ENCODE measurements around the gene HACE1. TPM values are rescaled to one million over a fixed set of nuclear protein-coding genes. Genes with fewer than 3 reads are reported as not detected.
A peak's percentile ranks its signal among the peaks of the same experiment; 100 is the strongest.

Gene HACE1
- total RNA-seq, 1 experiment from 2014 or later: 17.4 TPM

GRCh38 chr6:104682722-104683643 lies 176.7 kb downstream of the HACE1 start:
- H3K27me3 ChIP-seq (replicated peaks): no peaks in the 10 kb centered on the region
- H3K9me3 ChIP-seq (replicated peaks): no peaks in the 10 kb centered on the region
- peaks cover 4% of the 10 kb centered on the region; the same call in 1 of the 2 replicates for H3K4me1 ChIP-seq (replicated peaks)
- DNase-seq (ENCODE audit: low read depth in 1 of 2, low spot score in 2 of 2): peak; percentile 50 to 62
- no peaks in the 10 kb centered on the region for H3K36me3 ChIP-seq
- H3K27ac ChIP-seq: no peak overlapping the region
- no peak overlapping the region for H3K4me3 ChIP-seq

DNA sequence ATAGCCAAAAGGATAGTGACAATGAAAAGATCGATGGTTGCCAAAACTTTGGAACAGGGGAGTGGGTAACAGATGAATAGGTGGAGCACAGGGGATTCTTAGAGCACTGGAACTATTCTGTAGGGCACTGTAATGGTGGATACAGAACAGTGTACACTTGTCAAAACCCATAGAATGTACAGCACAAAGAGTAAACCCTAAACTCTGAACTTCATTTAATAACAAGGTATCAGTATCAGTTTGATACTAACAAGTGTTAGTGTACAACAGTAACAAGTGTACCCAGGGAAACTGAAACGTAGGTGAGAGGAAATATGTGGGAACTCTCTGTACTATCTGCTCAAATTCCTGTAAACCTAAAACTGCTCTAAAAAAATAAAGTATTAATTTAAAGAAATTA lies 179.2 kb downstream of the HACE1 start:
- no peaks in the 10 kb centered on the region for H3K27me3 ChIP-seq (replicated peaks)
- no peak for DNase-seq (ENCODE audit: low read depth in 1 of 2, low spot score in 2 of 2)

GRCh38 chr6:104679971-104680370 lies 179.7 kb downstream of the HACE1 start:
- H3K27ac ChIP-seq: no peak overlapping the region
- DNase-seq (ENCODE audit: low read depth in 1 of 2, low spot score in 2 of 2): no peak
- H3K27me3 ChIP-seq (replicated peaks): no peaks in the 10 kb centered on the region

More for the DNA sequence above, 179.2 kb downstream of the HACE1 start:
- Histone ChIP-seq H3K4me1 (replicated peaks) (peaks cover 4% of the 10 kb centered on the region; the same call in 1 of the 2 replicates), H3K36me3 (no peaks in the 10 kb centered on the region), H3K9me3 (replicated peaks) (no peaks in the 10 kb centered on the region), H3K27ac (no peak overlapping the region), H3K4me3 (no peak overlapping the region)

More at GRCh38 chr6:104679971-104680370, 179.7 kb downstream of the HACE1 start:
- Histone ChIP-seq H3K36me3 (no peaks in the 10 kb centered on the region), H3K4me3 (no peak overlapping the region), H3K9me3 (replicated peaks) (no peaks in the 10 kb centered on the region), H3K4me1 (replicated peaks) (peaks cover 4% of the 10 kb centered on the region; the same call in 1 of the 2 replicates)

Other genes with a start within 250 kb of the HACE1 start
- gene LIN28B, start 97.2 kb upstream of the HACE1 start, total RNA-seq (2014; rRNA removed; shearing (Covaris generic)): not detected in 2 replicates

Data from SJSA1 (cell line).